ENCODE measurements around the gene NFIA. TPM values are rescaled to one million over a fixed set of nuclear protein-coding genes. Genes with fewer than 3 reads are reported as not detected.

Gene NFIA
- total RNA-seq, 2 donors from 2014 or later = 75.3 to 81.3 TPM

GRCh38 chr1:61234587-61234919 lies 152.2 kb downstream of the NFIA start:
- DNase-seq (ENCODE audit: low spot score) = no peak
- Histone ChIP-seq H3K9me3 (no peaks in the 10 kb centered on the region), H3K36me3 (no peaks in the 10 kb centered on the region), H3K27me3 (no peaks in the 10 kb centered on the region), H3K27ac (no peak overlapping the region), H3K4me1 (peaks cover 0 to 14% of the 10 kb centered on the region in 2 donors), H3K4me3 (no peak overlapping the region)
- TF ChIP-seq CTCF (IDR thresholded peaks at IDR 0.05) = no peak

GRCh38 chr1:61237147-61237546 lies 154.8 kb downstream of the NFIA start:
- Histone ChIP-seq H3K9me3 (no peaks in the 10 kb centered on the region), H3K4me3 (no peak overlapping the region), H3K27me3 (no peaks in the 10 kb centered on the region), H3K36me3 (no peaks in the 10 kb centered on the region), H3K4me1 (peaks cover 0 to 29% of the 10 kb centered on the region in 2 donors), H3K27ac (no peak overlapping the region)
- DNase-seq (ENCODE audit: low spot score) = no peak
- no peak for TF ChIP-seq CTCF (IDR thresholded peaks at IDR 0.05)

DNA sequence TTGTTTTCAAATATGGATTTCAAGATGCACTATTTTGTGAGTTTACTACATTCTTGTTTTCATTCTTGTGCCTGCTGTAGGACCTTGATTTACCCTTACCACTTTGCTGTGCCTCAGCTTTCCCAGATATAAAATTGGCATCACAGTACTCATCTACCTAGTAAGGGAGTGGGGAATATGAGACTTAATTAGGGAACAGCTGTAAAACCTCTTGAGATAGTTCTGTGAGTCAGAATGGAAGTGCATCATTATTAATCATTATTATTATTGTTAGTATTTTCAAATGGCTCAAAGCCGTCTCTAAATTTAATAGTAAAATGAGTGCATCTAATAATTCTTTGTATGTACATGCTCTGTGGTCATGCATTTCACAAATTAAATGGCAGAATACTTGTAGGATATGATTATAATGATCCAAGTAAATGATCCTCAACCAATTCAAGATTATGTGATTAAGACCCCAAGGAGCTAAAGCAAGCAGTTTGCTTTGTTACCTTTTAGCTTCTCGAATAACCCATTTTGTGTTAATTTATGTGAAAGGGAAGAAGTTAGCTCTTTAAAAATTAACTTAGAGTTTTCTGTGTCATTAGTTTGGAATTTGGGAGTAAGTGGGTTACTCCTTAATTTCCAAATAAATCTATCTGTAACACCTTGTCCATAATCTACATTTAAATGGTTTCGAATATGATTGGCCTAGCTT lies 155.4 kb downstream of the NFIA start:
- H3K27me3 ChIP-seq = no peaks in the 10 kb centered on the region
- peaks cover 0 to 33% of the 10 kb centered on the region in 2 donors for H3K4me1 ChIP-seq
- no peak for TF ChIP-seq CTCF (IDR thresholded peaks at IDR 0.05)
- no peak for DNase-seq (ENCODE audit: low spot score)
- H3K4me3 ChIP-seq = no peak overlapping the region
- no peaks in the 10 kb centered on the region for H3K9me3 ChIP-seq
- no peak overlapping the region for H3K27ac ChIP-seq
- H3K36me3 ChIP-seq = no peaks in the 10 kb centered on the region

- Histone ChIP-seq H3K27ac (no peak overlapping the region), H3K36me3 (no peaks in the 10 kb centered on the region), H3K4me3 (no peak overlapping the region), H3K4me1 (peaks cover 0 to 38% of the 10 kb centered on the region in 2 donors), H3K9me3 (no peaks in the 10 kb centered on the region), H3K27me3 (no peaks in the 10 kb centered on the region)
- no peak for TF ChIP-seq CTCF (IDR thresholded peaks at IDR 0.05)
- DNase-seq (ENCODE audit: low spot score) = no peak
Measured at GRCh38 chr1:61238359-61238665, 156.0 kb downstream of the NFIA start.

- no peak for DNase-seq (ENCODE audit: low spot score)
- no peaks in the 10 kb centered on the region for H3K27me3 ChIP-seq
- H3K9me3 ChIP-seq = no peaks in the 10 kb centered on the region
- TF ChIP-seq CTCF (IDR thresholded peaks at IDR 0.05) = no peak
- peak overlapping the region; percentile 77 to 90 for H3K27ac ChIP-seq
- H3K4me3 ChIP-seq = peak overlapping the region; percentile 11 to 34
- H3K4me1 ChIP-seq = peaks cover 0 to 58% of the 10 kb centered on the region in 2 donors
- no peaks in the 10 kb centered on the region for H3K36me3 ChIP-seq
Measured at GRCh38 chr1:61240878-61241277, 158.5 kb downstream of the NFIA start.

- H3K4me3 ChIP-seq = peak overlapping the region; percentile 11 to 34
- DNase-seq (ENCODE audit: low spot score) = peak; percentile 80
- no peaks in the 10 kb centered on the region for H3K27me3 ChIP-seq
- peaks cover 0 to 58% of the 10 kb centered on the region in 2 donors for H3K4me1 ChIP-seq
- TF ChIP-seq CTCF (IDR thresholded peaks at IDR 0.05) = no peak
- H3K36me3 ChIP-seq = no peaks in the 10 kb centered on the region
- no peaks in the 10 kb centered on the region for H3K9me3 ChIP-seq
- H3K27ac ChIP-seq = peak overlapping the region; percentile 77 to 90
Measured at GRCh38 chr1:61241411-61241838, 159.1 kb downstream of the NFIA start.
